ENCODE measurements around the gene PLEKHN1.

Gene PLEKHN1

DNA sequence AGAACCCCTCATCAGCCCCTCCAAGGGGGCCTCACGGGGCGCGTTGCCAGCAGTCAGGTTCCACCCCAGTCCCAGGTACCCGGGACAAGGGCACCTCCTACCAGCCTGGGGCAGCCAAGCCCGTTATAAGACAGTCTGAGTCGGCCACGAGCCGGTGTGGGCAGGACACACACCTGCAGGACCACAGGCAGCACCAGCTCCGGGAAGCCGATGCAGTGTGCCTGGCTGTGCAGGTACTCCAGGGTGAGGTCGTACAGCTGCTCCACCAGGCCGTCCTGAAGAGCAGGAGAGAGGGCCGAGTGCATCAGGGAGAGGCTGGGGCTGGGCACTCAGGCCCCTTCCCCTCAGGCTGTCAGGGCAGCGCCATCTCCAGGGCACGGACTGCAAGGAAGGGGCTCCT is 18.3 kb upstream of the PLEKHN1 start:
- no peak for DNase-seq
- WGBS (ENCODE audit: insufficient coverage): 98% methylated on average over 15 of the region's 15 CpGs
- POLR2A ChIA-PET: no interaction called here
- Histone ChIP-seq H3K4me1 (ENCODE audit: control extremely low read depth in 1 of 4, control insufficient read depth in 4 of 4, insufficient read depth in 4 of 4, low read length in 3 of 4) (peaks cover 0 to 5% (median 1%) of the 10 kb centered on the region in 4 experiments), H3K9me3 (ENCODE audit: control extremely low read depth in 1 of 5, control insufficient read depth in 4 of 5, insufficient read depth in 2 of 5, low read depth in 1 of 5, low read length in 4 of 5) (peaks cover 0 to 1% (median 0%) of the 10 kb centered on the region in 5 experiments), H3K27ac (ENCODE audit: insufficient read depth in 1 of 2, low read depth in 1 of 2, low read length in 2 of 2, poor library complexity in 1 of 2, severe bottlenecking in 2 of 2) (no peak overlapping the region), H3K4me3 (ENCODE audit: control insufficient read depth in 1 of 7, extremely low read depth in 1 of 7, insufficient read depth in 4 of 7, low read depth in 2 of 7, low read length in 6 of 7) (no peak overlapping the region), H3K27me3 (replicated peaks in 2 of 5; ENCODE audit: control insufficient read depth in 4 of 5, insufficient read depth in 5 of 5, low read length in 4 of 5) (peaks cover 0 to 15% (median under 1%) of the 10 kb centered on the region in 5 experiments), H3K36me3 (ENCODE audit: control insufficient read depth in 4 of 4, insufficient read depth in 4 of 4, low read length in 3 of 4) (peaks cover 7 to 84% (median 61%) of the 10 kb centered on the region in 4 experiments)
- CTCF ChIA-PET: no interaction called here

DNA sequence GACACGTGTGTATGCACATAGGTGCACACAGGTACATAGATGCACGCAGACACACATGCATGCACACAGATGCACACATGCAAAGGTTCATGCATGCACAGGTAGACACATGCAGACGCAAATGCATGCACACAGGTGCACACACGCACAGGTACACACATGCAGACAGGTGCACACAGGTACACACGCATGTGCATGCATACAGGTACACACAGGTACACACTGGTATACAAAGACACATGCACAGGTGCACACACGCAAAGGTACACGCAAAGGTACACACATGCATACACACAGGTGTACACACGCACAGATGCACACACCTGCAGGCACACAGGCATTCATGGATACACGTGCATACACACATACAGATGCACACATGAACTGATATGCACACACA is 16.0 kb upstream of the PLEKHN1 start:
- no peak overlapping the region for H3K4me3 ChIP-seq (ENCODE audit: control insufficient read depth in 1 of 7, extremely low read depth in 1 of 7, insufficient read depth in 4 of 7, low read depth in 2 of 7, low read length in 6 of 7)
- no peak overlapping the region for H3K27ac ChIP-seq (ENCODE audit: insufficient read depth in 1 of 2, low read depth in 1 of 2, low read length in 2 of 2, poor library complexity in 1 of 2, severe bottlenecking in 2 of 2)
- DNase-seq: no peak
- peaks cover 0 to 4% (median 0%) of the 10 kb centered on the region in 4 experiments for H3K4me1 ChIP-seq (ENCODE audit: control extremely low read depth in 1 of 4, control insufficient read depth in 4 of 4, insufficient read depth in 4 of 4, low read length in 3 of 4)
- POLR2A ChIA-PET: no interaction called here
- H3K27me3 ChIP-seq (replicated peaks in 2 of 5; ENCODE audit: control insufficient read depth in 4 of 5, insufficient read depth in 5 of 5, low read length in 4 of 5): no peaks in the 10 kb centered on the region
- peaks cover 0 to 1% (median 0%) of the 10 kb centered on the region in 5 experiments for H3K9me3 ChIP-seq (ENCODE audit: control extremely low read depth in 1 of 5, control insufficient read depth in 4 of 5, insufficient read depth in 2 of 5, low read depth in 1 of 5, low read length in 4 of 5)
- H3K36me3 ChIP-seq (ENCODE audit: control insufficient read depth in 4 of 4, insufficient read depth in 4 of 4, low read length in 3 of 4): peaks cover 10 to 97% (median 76%) of the 10 kb centered on the region in 4 experiments
- 94% methylated on average over 9 of the region's 9 CpGs for WGBS (ENCODE audit: insufficient coverage)
- CTCF ChIA-PET: no interaction called here

DNA sequence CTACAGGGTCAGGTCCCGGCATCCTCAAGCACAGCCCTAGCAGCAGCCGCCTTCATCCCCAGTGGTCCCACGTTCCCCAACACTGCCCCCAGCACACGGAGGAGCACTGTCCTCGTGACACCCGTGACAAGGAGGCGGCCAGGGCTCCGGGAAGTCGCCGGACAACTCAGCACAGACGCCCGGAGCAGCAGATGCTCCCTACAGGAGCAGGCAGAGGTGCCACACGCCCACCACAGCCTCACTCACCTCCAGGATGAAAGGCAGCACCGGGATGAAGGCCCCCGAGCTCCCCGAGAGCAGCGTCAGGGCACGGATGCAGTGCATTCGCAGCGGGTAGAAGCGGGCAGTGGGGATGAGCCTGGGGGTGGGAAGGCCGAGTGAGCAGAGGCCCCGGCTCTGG is 15.4 kb upstream of the PLEKHN1 start:
- no peak for DNase-seq
- Histone ChIP-seq H3K36me3 (ENCODE audit: control insufficient read depth in 4 of 4, insufficient read depth in 4 of 4, low read length in 3 of 4) (peaks cover 10 to 97% (median 75%) of the 10 kb centered on the region in 4 experiments), H3K9me3 (ENCODE audit: control extremely low read depth in 1 of 5, control insufficient read depth in 4 of 5, insufficient read depth in 2 of 5, low read depth in 1 of 5, low read length in 4 of 5) (peaks cover 0 to 1% (median 0%) of the 10 kb centered on the region in 5 experiments), H3K4me1 (ENCODE audit: control extremely low read depth in 1 of 4, control insufficient read depth in 4 of 4, insufficient read depth in 4 of 4, low read length in 3 of 4) (peaks cover 0 to 10% (median 0%) of the 10 kb centered on the region in 4 experiments), H3K4me3 (ENCODE audit: control insufficient read depth in 1 of 7, extremely low read depth in 1 of 7, insufficient read depth in 4 of 7, low read depth in 2 of 7, low read length in 6 of 7) (no peak overlapping the region), H3K27me3 (replicated peaks in 2 of 5; ENCODE audit: control insufficient read depth in 4 of 5, insufficient read depth in 5 of 5, low read length in 4 of 5) (no peaks in the 10 kb centered on the region), H3K27ac (ENCODE audit: insufficient read depth in 1 of 2, low read depth in 1 of 2, low read length in 2 of 2, poor library complexity in 1 of 2, severe bottlenecking in 2 of 2) (no peak overlapping the region)
- ChIA-PET CTCF (interaction anchor here (1.1 to 1.4 kb wide), 2 partner anchors 10 to 20 kb away, joined by 3 read pairs; no protein-coding TSS in a partner anchor), POLR2A (no interaction called here)
- WGBS (ENCODE audit: insufficient coverage): 96% methylated on average over 16 of the region's 23 CpGs

DNA sequence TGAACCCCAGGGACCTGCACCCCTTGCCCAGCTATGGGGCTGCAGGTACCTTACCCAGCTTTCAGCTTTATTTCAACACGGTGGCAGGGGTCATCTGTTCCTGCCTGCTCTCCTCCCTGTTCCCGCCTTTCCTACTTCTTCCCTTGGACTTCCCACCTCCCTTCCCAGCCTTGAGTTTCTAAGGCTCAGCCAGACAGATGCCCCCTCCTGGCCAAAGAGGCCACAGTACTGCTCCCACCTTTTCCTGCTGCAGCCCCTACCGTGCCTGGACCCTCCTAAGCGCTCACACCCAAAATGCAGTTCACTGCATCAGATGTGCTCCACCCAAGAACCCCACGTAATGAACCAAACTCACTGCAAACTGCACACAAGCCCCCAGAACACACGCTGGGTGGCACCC is 14.9 kb upstream of the PLEKHN1 start:
- WGBS (ENCODE audit: insufficient coverage): 86% methylated on average over 5 of the region's 6 CpGs
- Histone ChIP-seq H3K9me3 (ENCODE audit: control extremely low read depth in 1 of 5, control insufficient read depth in 4 of 5, insufficient read depth in 2 of 5, low read depth in 1 of 5, low read length in 4 of 5) (peaks cover 0 to 1% (median 0%) of the 10 kb centered on the region in 5 experiments), H3K36me3 (ENCODE audit: control insufficient read depth in 4 of 4, insufficient read depth in 4 of 4, low read length in 3 of 4) (peaks cover 10 to 97% (median 75%) of the 10 kb centered on the region in 4 experiments), H3K27ac (ENCODE audit: insufficient read depth in 1 of 2, low read depth in 1 of 2, low read length in 2 of 2, poor library complexity in 1 of 2, severe bottlenecking in 2 of 2) (no peak overlapping the region), H3K4me1 (ENCODE audit: control extremely low read depth in 1 of 4, control insufficient read depth in 4 of 4, insufficient read depth in 4 of 4, low read length in 3 of 4) (peaks cover 0 to 15% (median 0%) of the 10 kb centered on the region in 4 experiments), H3K27me3 (replicated peaks in 2 of 5; ENCODE audit: control insufficient read depth in 4 of 5, insufficient read depth in 5 of 5, low read length in 4 of 5) (no peaks in the 10 kb centered on the region), H3K4me3 (ENCODE audit: control insufficient read depth in 1 of 7, extremely low read depth in 1 of 7, insufficient read depth in 4 of 7, low read depth in 2 of 7, low read length in 6 of 7) (no peak overlapping the region)
- DNase-seq: no peak
- POLR2A ChIA-PET: no interaction called here
- CTCF ChIA-PET: interaction anchor here (0.7 to 1.4 kb wide), 5 partner anchors 10 to 48 kb away, joined by 3 read pairs; no protein-coding TSS in a partner anchor

DNA sequence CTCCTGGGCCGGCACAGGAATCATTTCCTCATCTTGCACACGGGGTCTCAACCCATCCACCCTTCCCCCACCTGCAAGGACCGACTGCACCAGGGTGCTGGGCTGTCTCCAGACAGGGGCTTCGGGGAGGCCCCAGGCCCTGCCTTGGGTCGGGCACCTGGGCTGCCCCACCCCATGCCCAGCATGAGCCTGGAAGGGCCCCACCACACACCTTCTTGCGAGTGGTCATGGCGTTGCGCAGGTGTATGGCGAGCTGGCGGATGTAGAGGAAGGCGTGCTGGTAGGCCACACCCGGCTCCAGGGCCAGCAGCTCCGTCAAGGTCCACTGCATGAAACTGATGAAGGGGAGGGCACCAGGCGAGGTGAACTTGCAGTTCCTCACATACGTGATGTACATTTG is 14.1 kb upstream of the PLEKHN1 start:
- H3K9me3 ChIP-seq (ENCODE audit: control extremely low read depth in 1 of 5, control insufficient read depth in 4 of 5, insufficient read depth in 2 of 5, low read depth in 1 of 5, low read length in 4 of 5): peaks cover 0 to 1% (median 0%) of the 10 kb centered on the region in 5 experiments
- ChIA-PET POLR2A (no interaction called here), CTCF (interaction anchor here (0.7 to 1.4 kb wide), 6 partner anchors 11 to 49 kb away, joined by 3 read pairs; no protein-coding TSS in a partner anchor)
- 96% methylated on average over 15 of the region's 15 CpGs for WGBS (ENCODE audit: insufficient coverage)
- DNase-seq: no peak
- peaks cover 10 to 97% (median 74%) of the 10 kb centered on the region in 4 experiments for H3K36me3 ChIP-seq (ENCODE audit: control insufficient read depth in 4 of 4, insufficient read depth in 4 of 4, low read length in 3 of 4)
- peaks cover 0 to 23% (median 0%) of the 10 kb centered on the region in 4 experiments for H3K4me1 ChIP-seq (ENCODE audit: control extremely low read depth in 1 of 4, control insufficient read depth in 4 of 4, insufficient read depth in 4 of 4, low read length in 3 of 4)
- H3K4me3 ChIP-seq (ENCODE audit: control insufficient read depth in 1 of 7, extremely low read depth in 1 of 7, insufficient read depth in 4 of 7, low read depth in 2 of 7, low read length in 6 of 7): no peak overlapping the region
- no peak overlapping the region for H3K27ac ChIP-seq (ENCODE audit: insufficient read depth in 1 of 2, low read depth in 1 of 2, low read length in 2 of 2, poor library complexity in 1 of 2, severe bottlenecking in 2 of 2)
- H3K27me3 ChIP-seq (replicated peaks in 2 of 5; ENCODE audit: control insufficient read depth in 4 of 5, insufficient read depth in 5 of 5, low read length in 4 of 5): no peaks in the 10 kb centered on the region

DNA sequence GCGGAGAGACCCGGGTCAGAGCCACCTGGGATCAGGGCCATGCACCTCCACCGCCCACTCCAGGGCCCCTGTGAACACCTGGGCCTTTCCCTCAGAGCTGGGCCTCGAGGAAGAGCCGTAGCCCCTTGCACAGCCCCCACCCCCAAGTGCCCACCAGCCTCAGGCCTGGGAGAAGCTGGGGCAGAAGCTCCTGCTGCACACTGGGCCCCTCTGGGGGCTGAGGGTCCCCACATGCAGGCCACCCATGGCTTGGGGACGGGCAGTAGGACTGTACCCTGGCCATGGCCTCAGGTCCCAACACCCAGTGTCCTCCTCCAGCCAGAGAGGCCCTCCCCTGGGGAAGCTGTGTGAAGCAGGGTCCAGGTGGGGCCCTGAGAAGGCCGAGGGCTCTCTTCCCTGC is 13.7 kb upstream of the PLEKHN1 start:
- H3K36me3 ChIP-seq (ENCODE audit: control insufficient read depth in 4 of 4, insufficient read depth in 4 of 4, low read length in 3 of 4): peaks cover 10 to 93% (median 70%) of the 10 kb centered on the region in 4 experiments

DNA sequence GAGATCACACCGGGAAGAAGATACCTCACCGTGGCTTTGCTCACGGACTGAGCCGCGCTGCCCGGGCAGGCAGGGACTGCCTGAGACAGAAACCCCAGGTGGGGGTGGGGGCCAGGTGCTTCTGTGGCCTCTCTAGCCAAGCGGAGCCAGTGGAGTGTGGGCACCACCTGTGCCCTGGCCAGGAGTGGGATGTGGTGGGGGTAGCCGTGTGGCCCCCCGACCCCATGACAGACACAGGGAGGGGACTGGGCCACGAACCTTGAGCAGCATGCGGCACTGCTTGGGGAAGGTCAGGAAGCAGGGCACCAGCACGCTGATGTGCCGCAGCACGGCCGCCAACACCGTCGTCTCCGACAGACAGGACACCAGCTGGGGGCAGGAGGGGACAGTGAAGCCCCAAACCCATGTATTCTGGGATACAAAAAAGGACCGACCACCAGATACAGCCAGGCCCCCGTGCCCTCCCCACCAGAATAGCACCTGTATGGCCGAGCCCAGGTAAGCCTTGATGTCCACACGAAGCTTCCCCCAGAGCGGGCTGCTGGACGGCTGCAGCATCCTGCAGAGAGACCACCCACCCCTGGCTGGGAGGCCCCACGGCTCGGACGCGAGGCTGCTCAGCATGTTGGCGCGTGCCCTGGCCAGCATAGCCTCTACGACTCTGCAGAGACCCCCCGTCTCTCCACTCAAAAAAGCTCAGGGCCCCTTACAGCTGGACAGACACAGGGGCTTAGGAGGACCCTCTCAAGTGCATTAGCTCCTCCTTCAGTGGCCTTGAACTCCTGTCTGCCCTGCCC is 12.6 kb upstream of the PLEKHN1 start:
- 95% methylated on average over 30 of the region's 32 CpGs for WGBS (ENCODE audit: insufficient coverage)
- no peak for DNase-seq
- ChIA-PET POLR2A (no interaction called here), CTCF (no interaction called here)
- Histone ChIP-seq H3K27me3 (replicated peaks in 2 of 5; ENCODE audit: control insufficient read depth in 4 of 5, insufficient read depth in 5 of 5, low read length in 4 of 5) (no peaks in the 10 kb centered on the region), H3K4me3 (ENCODE audit: control insufficient read depth in 1 of 7, extremely low read depth in 1 of 7, insufficient read depth in 4 of 7, low read depth in 2 of 7, low read length in 6 of 7) (no peak overlapping the region), H3K9me3 (ENCODE audit: control extremely low read depth in 1 of 5, control insufficient read depth in 4 of 5, insufficient read depth in 2 of 5, low read depth in 1 of 5, low read length in 4 of 5) (peaks cover 0 to 1% (median 0%) of the 10 kb centered on the region in 5 experiments), H3K36me3 (ENCODE audit: control insufficient read depth in 4 of 4, insufficient read depth in 4 of 4, low read length in 3 of 4) (peaks cover 10 to 82% (median 63%) of the 10 kb centered on the region in 4 experiments), H3K27ac (ENCODE audit: insufficient read depth in 1 of 2, low read depth in 1 of 2, low read length in 2 of 2, poor library complexity in 1 of 2, severe bottlenecking in 2 of 2) (no peak overlapping the region), H3K4me1 (ENCODE audit: control extremely low read depth in 1 of 4, control insufficient read depth in 4 of 4, insufficient read depth in 4 of 4, low read length in 3 of 4) (peaks cover 0 to 37% (median 14%) of the 10 kb centered on the region in 4 experiments)

More for the DNA sequence above, 13.7 kb upstream of the PLEKHN1 start:
- Histone ChIP-seq H3K27ac (ENCODE audit: insufficient read depth in 1 of 2, low read depth in 1 of 2, low read length in 2 of 2, poor library complexity in 1 of 2, severe bottlenecking in 2 of 2) (no peak overlapping the region), H3K27me3 (replicated peaks in 2 of 5; ENCODE audit: control insufficient read depth in 4 of 5, insufficient read depth in 5 of 5, low read length in 4 of 5) (no peaks in the 10 kb centered on the region), H3K9me3 (ENCODE audit: control extremely low read depth in 1 of 5, control insufficient read depth in 4 of 5, insufficient read depth in 2 of 5, low read depth in 1 of 5, low read length in 4 of 5) (peaks cover 0 to 1% (median 0%) of the 10 kb centered on the region in 5 experiments), H3K4me1 (ENCODE audit: control extremely low read depth in 1 of 4, control insufficient read depth in 4 of 4, insufficient read depth in 4 of 4, low read length in 3 of 4) (peaks cover 0 to 27% (median 3%) of the 10 kb centered on the region in 4 experiments), H3K4me3 (ENCODE audit: control insufficient read depth in 1 of 7, extremely low read depth in 1 of 7, insufficient read depth in 4 of 7, low read depth in 2 of 7, low read length in 6 of 7) (no peak overlapping the region)
- CTCF ChIA-PET: interaction anchor here (0.9 to 1.1 kb wide), 3 partner anchors 12 to 48 kb away, joined by 3 read pairs; no protein-coding TSS in a partner anchor
- POLR2A ChIA-PET: no interaction called here
- DNase-seq: no peak
- 100% methylated on average over 6 of the region's 7 CpGs for WGBS (ENCODE audit: insufficient coverage)

Measured in common myeloid progenitor, CD34-positive (primary cell).